Thyroid gland (tissue), 4 donors: ENCODE measurements around the gene NME9.

ENCODE experiments used
- POLR2A ChIP-seq, 2 donors: fragments of 450-650 bp; IDR thresholded peaks; one replicate each; pipeline ENCODE4 v1.6.1; 2017; ENCODE audit warnings: antibody characterized with exemption in 2 of 2, mild to moderate bottlenecking in 2 of 2, moderate library complexity in 1 of 2
- TF ChIP-seq, protein P1 (sequence below), 6 experiments: fragments of 200-600 bp in 3 of 6; fragments of 450-650 bp in 3 of 6; sonication (generic) in 3 of 6; IDR thresholded peaks; one replicate each; pipeline ENCODE4 v1.5.1; 2016 to 2019; ENCODE audit warnings: antibody characterized with exemption in 6 of 6, mild to moderate bottlenecking in 2 of 6, inconsistent platforms in 1 of 6, moderate library complexity in 1 of 6

- TF ChIP-seq, protein P1, sequence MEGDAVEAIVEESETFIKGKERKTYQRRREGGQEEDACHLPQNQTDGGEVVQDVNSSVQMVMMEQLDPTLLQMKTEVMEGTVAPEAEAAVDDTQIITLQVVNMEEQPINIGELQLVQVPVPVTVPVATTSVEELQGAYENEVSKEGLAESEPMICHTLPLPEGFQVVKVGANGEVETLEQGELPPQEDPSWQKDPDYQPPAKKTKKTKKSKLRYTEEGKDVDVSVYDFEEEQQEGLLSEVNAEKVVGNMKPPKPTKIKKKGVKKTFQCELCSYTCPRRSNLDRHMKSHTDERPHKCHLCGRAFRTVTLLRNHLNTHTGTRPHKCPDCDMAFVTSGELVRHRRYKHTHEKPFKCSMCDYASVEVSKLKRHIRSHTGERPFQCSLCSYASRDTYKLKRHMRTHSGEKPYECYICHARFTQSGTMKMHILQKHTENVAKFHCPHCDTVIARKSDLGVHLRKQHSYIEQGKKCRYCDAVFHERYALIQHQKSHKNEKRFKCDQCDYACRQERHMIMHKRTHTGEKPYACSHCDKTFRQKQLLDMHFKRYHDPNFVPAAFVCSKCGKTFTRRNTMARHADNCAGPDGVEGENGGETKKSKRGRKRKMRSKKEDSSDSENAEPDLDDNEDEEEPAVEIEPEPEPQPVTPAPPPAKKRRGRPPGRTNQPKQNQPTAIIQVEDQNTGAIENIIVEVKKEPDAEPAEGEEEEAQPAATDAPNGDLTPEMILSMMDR (IDR thresholded peaks at IDR 0.05), result no peak
- no peak for TF ChIP-seq POLR2A (IDR thresholded peaks at IDR 0.05)
Observed at GRCh38 chr3:138307899-138308298, 21.8 kb downstream of the NME9 start.
